ENCODE results near the gene CERS3. TPM values are rescaled to one million over a fixed set of nuclear protein-coding genes. Genes with fewer than 3 reads are reported as not detected.

The CERS3 gene
- total RNA-seq: 2.3 TPM
- polyA plus RNA-seq: 0.11 TPM

- H3K4me3 ChIP-seq (ENCODE audit: low read depth, low read length): no peak within 1 kb of the TSS
- H3K4me1 ChIP-seq (ENCODE audit: insufficient read depth): no peaks in the 10 kb centered on the region
- no peaks in the 10 kb centered on the region for H3K36me3 ChIP-seq (ENCODE audit: insufficient read depth)
- DNase-seq (ENCODE audit: extremely low spot score): no peak
- 83% methylated on average over 10 of the region's 10 CpGs for WGBS
- H3K27ac ChIP-seq (ENCODE audit: low read depth): no peak within 1 kb of the TSS
These were observed at the start of gene CERS3 for GRCh38 chr15:100528833-100529428. CERS3 (minus strand) TSS chr15:100528950; CDS start chr15:100501849, 27,101 bp downstream.

GRCh38 chr15:100573526-100573925, 44.8 kb upstream of the CERS3 start:
- H3K4me1 ChIP-seq (ENCODE audit: insufficient read depth): no peaks in the 10 kb centered on the region
- peaks cover 2% of the 10 kb centered on the region for H3K36me3 ChIP-seq (ENCODE audit: insufficient read depth)
- 72% methylated on average over 4 of the region's 4 CpGs for WGBS
- no peak overlapping the region for H3K4me3 ChIP-seq (ENCODE audit: low read depth, low read length)
- H3K27ac ChIP-seq (ENCODE audit: low read depth): no peak overlapping the region
- DNase-seq (ENCODE audit: extremely low spot score): no peak

GRCh38 chr15:100572362-100572983, 43.7 kb upstream of the CERS3 start:
- Histone ChIP-seq H3K36me3 (ENCODE audit: insufficient read depth) (peaks cover 2% of the 10 kb centered on the region), H3K27ac (ENCODE audit: low read depth) (no peak overlapping the region), H3K4me3 (ENCODE audit: low read depth, low read length) (no peak overlapping the region), H3K4me1 (ENCODE audit: insufficient read depth) (no peaks in the 10 kb centered on the region)
- DNase-seq (ENCODE audit: extremely low spot score): no peak
- 59% methylated on average over 4 of the region's 4 CpGs for WGBS

GRCh38 chr15:100571592-100572167, 42.9 kb upstream of the CERS3 start:
- WGBS: 91% methylated on average over 6 of the region's 6 CpGs
- no peaks in the 10 kb centered on the region for H3K4me1 ChIP-seq (ENCODE audit: insufficient read depth)
- no peak for DNase-seq (ENCODE audit: extremely low spot score)
- peak overlapping the region; percentile 23 for H3K27ac ChIP-seq (ENCODE audit: low read depth)
- no peak overlapping the region for H3K4me3 ChIP-seq (ENCODE audit: low read depth, low read length)
- H3K36me3 ChIP-seq (ENCODE audit: insufficient read depth): peaks cover 2% of the 10 kb centered on the region

GRCh38 chr15:100570735-100571313, 42.1 kb upstream of the CERS3 start:
- Histone ChIP-seq H3K4me1 (ENCODE audit: insufficient read depth) (no peaks in the 10 kb centered on the region), H3K36me3 (ENCODE audit: insufficient read depth) (peaks cover 2% of the 10 kb centered on the region), H3K27ac (ENCODE audit: low read depth) (no peak overlapping the region), H3K4me3 (ENCODE audit: low read depth, low read length) (no peak overlapping the region)
- 95% methylated on average over 4 of the region's 4 CpGs for WGBS
- no peak for DNase-seq (ENCODE audit: extremely low spot score)

GRCh38 chr15:100570275-100570674, 41.5 kb upstream of the CERS3 start:
- Histone ChIP-seq H3K27ac (ENCODE audit: low read depth) (no peak overlapping the region), H3K4me1 (ENCODE audit: insufficient read depth) (no peaks in the 10 kb centered on the region), H3K4me3 (ENCODE audit: low read depth, low read length) (no peak overlapping the region), H3K36me3 (ENCODE audit: insufficient read depth) (peaks cover 2% of the 10 kb centered on the region)
- DNase-seq (ENCODE audit: extremely low spot score): no peak
- 81% methylated on average over 3 of the region's 3 CpGs for WGBS

- 61% methylated on average over 8 of the region's 8 CpGs for WGBS
- no peak overlapping the region for H3K27ac ChIP-seq (ENCODE audit: low read depth)
- DNase-seq (ENCODE audit: extremely low spot score): no peak
- H3K4me3 ChIP-seq (ENCODE audit: low read depth, low read length): no peak overlapping the region
- H3K36me3 ChIP-seq (ENCODE audit: insufficient read depth): peaks cover 2% of the 10 kb centered on the region
- H3K4me1 ChIP-seq (ENCODE audit: insufficient read depth): no peaks in the 10 kb centered on the region
These were observed 40.6 kb upstream of the CERS3 start for GRCh38 chr15:100569391-100569790.

GRCh38 chr15:100566850-100567628, 38.3 kb upstream of the CERS3 start:
- no peak overlapping the region for H3K27ac ChIP-seq (ENCODE audit: low read depth)
- H3K4me1 ChIP-seq (ENCODE audit: insufficient read depth): no peaks in the 10 kb centered on the region
- H3K4me3 ChIP-seq (ENCODE audit: low read depth, low read length): no peak overlapping the region
- no peak for DNase-seq (ENCODE audit: extremely low spot score)
- 94% methylated on average over 6 of the region's 6 CpGs for WGBS
- peaks cover 2% of the 10 kb centered on the region for H3K36me3 ChIP-seq (ENCODE audit: insufficient read depth)

GRCh38 chr15:100565591-100565990, 36.8 kb upstream of the CERS3 start:
- Histone ChIP-seq H3K27ac (ENCODE audit: low read depth) (no peak overlapping the region), H3K4me1 (ENCODE audit: insufficient read depth) (no peaks in the 10 kb centered on the region), H3K4me3 (ENCODE audit: low read depth, low read length) (no peak overlapping the region), H3K36me3 (ENCODE audit: insufficient read depth) (no peaks in the 10 kb centered on the region)
- 86% methylated on average over 3 of the region's 3 CpGs for WGBS
- no peak for DNase-seq (ENCODE audit: extremely low spot score)

- Histone ChIP-seq H3K36me3 (ENCODE audit: insufficient read depth) (no peaks in the 10 kb centered on the region), H3K27ac (ENCODE audit: low read depth) (no peak overlapping the region)
- no peak for DNase-seq (ENCODE audit: extremely low spot score)
These were observed 31.6 kb upstream of the CERS3 start for GRCh38 chr15:100560323-100560722.

GRCh38 chr15:100559330-100559729, 30.6 kb upstream of the CERS3 start:
- no peaks in the 10 kb centered on the region for H3K36me3 ChIP-seq (ENCODE audit: insufficient read depth)
- no peak for DNase-seq (ENCODE audit: extremely low spot score)
- H3K4me1 ChIP-seq (ENCODE audit: insufficient read depth): no peaks in the 10 kb centered on the region
- WGBS: 76% methylated on average over 2 of the region's 2 CpGs
- no peak overlapping the region for H3K4me3 ChIP-seq (ENCODE audit: low read depth, low read length)
- H3K27ac ChIP-seq (ENCODE audit: low read depth): no peak overlapping the region

More at GRCh38 chr15:100560323-100560722, 31.6 kb upstream of the CERS3 start:
- Histone ChIP-seq H3K4me3 (ENCODE audit: low read depth, low read length) (no peak overlapping the region), H3K4me1 (ENCODE audit: insufficient read depth) (no peaks in the 10 kb centered on the region)

- Histone ChIP-seq H3K36me3 (ENCODE audit: insufficient read depth) (no peaks in the 10 kb centered on the region), H3K4me3 (ENCODE audit: low read depth, low read length) (no peak overlapping the region), H3K4me1 (ENCODE audit: insufficient read depth) (no peaks in the 10 kb centered on the region), H3K27ac (ENCODE audit: low read depth) (no peak overlapping the region)
- no peak for DNase-seq (ENCODE audit: extremely low spot score)
- 94% methylated on average over 50 of the region's 50 CpGs for WGBS
These were observed 30.1 kb upstream of the CERS3 start for GRCh38 chr15:100558771-100559254.

- no peaks in the 10 kb centered on the region for H3K4me1 ChIP-seq (ENCODE audit: insufficient read depth)
- H3K27ac ChIP-seq (ENCODE audit: low read depth): no peak overlapping the region
- H3K4me3 ChIP-seq (ENCODE audit: low read depth, low read length): no peak overlapping the region
- no peaks in the 10 kb centered on the region for H3K36me3 ChIP-seq (ENCODE audit: insufficient read depth)
- no peak for DNase-seq (ENCODE audit: extremely low spot score)
- WGBS: 94% methylated on average over 16 of the region's 16 CpGs
These were observed 24.7 kb upstream of the CERS3 start for GRCh38 chr15:100553468-100553867.
